HUES48 (cell line): Measurements from ENCODE around the gene FAM222A.

ENCODE experiments used
- H3K27ac ChIP-seq: one replicate; pipeline ENCODE4 v1.7.0; 2013; ENCODE audit warnings: low read depth, low read length, inconsistent platforms
- H3K27me3 ChIP-seq: 2 replicates; pipeline ENCODE4 v1.6.1; 2013; ENCODE audit warnings: mild to moderate bottlenecking, low read length; ENCODE audit not compliant: control insufficient read depth, insufficient read depth
- H3K36me3 ChIP-seq: 2 replicates; pipeline ENCODE4 v1.6.1; 2013; ENCODE audit warnings: low read length; ENCODE audit not compliant: control insufficient read depth, insufficient read depth
- H3K4me1 ChIP-seq: 2 replicates; pipeline ENCODE4 v1.6.1; 2013; ENCODE audit warnings: mild to moderate bottlenecking, low read length; ENCODE audit not compliant: control insufficient read depth, insufficient read depth
- H3K4me3 ChIP-seq: 2 replicates; pipeline ENCODE4 v1.5.1; 2013; ENCODE audit warnings: mild to moderate bottlenecking, low read depth, low read length
- H3K9ac ChIP-seq: 2 replicates; pipeline ENCODE4 v1.6.1; 2013; ENCODE audit warnings: mild to moderate bottlenecking, low read depth, low read length, moderate library complexity
- H3K9me3 ChIP-seq: 2 replicates; pipeline ENCODE4 v1.6.1; 2013; ENCODE audit warnings: low read length; ENCODE audit not compliant: control insufficient read depth, insufficient read depth

Gene FAM222A

GRCh38 chr12:109813810-109814416 lies 100.3 kb downstream of the FAM222A start:
- H3K36me3 ChIP-seq = peaks cover 7% of the 10 kb centered on the region; the same call in 1 of the 2 replicates

GRCh38 chr12:109814600-109815150 lies 101.0 kb downstream of the FAM222A start:
- no peaks in the 10 kb centered on the region for H3K4me1 ChIP-seq
- H3K4me3 ChIP-seq = no peak overlapping the region
- no peaks in the 10 kb centered on the region for H3K27me3 ChIP-seq
- H3K27ac ChIP-seq = no peak overlapping the region
- no peaks in the 10 kb centered on the region for H3K9me3 ChIP-seq
- no peak overlapping the region for H3K9ac ChIP-seq
- peaks cover 7% of the 10 kb centered on the region; the same call in 1 of the 2 replicates for H3K36me3 ChIP-seq

More at GRCh38 chr12:109813810-109814416, 100.3 kb downstream of the FAM222A start:
- no peaks in the 10 kb centered on the region for H3K9me3 ChIP-seq
- no peak overlapping the region for H3K9ac ChIP-seq
- no peaks in the 10 kb centered on the region for H3K4me1 ChIP-seq
- H3K27ac ChIP-seq = no peak overlapping the region
- no peaks in the 10 kb centered on the region for H3K27me3 ChIP-seq
- no peak overlapping the region for H3K4me3 ChIP-seq

DNA sequence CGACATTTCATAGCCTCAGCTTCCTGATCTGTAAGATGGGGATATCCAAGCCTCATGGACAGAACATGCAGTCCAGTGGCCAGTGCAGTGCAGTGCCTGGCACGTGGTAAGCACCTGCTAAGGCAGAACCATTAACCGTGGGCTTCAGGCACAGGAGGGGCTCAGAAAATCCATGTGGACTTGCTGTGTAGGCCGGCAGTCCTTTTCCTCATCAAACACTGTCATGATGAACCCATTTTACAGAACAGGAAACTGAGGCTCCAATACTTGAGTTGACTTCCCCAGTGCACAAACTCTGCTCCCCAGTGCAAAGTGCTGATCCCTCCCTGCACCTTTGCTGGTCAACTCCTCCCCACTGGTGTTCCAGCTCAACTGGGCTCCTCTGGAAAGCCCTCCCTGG lies 101.6 kb downstream of the FAM222A start:
- Histone ChIP-seq H3K36me3 (peaks cover 7% of the 10 kb centered on the region; the same call in 1 of the 2 replicates), H3K4me3 (no peak overlapping the region), H3K4me1 (no peaks in the 10 kb centered on the region), H3K9ac (no peak overlapping the region), H3K27ac (no peak overlapping the region), H3K27me3 (no peaks in the 10 kb centered on the region), H3K9me3 (no peaks in the 10 kb centered on the region)

DNA sequence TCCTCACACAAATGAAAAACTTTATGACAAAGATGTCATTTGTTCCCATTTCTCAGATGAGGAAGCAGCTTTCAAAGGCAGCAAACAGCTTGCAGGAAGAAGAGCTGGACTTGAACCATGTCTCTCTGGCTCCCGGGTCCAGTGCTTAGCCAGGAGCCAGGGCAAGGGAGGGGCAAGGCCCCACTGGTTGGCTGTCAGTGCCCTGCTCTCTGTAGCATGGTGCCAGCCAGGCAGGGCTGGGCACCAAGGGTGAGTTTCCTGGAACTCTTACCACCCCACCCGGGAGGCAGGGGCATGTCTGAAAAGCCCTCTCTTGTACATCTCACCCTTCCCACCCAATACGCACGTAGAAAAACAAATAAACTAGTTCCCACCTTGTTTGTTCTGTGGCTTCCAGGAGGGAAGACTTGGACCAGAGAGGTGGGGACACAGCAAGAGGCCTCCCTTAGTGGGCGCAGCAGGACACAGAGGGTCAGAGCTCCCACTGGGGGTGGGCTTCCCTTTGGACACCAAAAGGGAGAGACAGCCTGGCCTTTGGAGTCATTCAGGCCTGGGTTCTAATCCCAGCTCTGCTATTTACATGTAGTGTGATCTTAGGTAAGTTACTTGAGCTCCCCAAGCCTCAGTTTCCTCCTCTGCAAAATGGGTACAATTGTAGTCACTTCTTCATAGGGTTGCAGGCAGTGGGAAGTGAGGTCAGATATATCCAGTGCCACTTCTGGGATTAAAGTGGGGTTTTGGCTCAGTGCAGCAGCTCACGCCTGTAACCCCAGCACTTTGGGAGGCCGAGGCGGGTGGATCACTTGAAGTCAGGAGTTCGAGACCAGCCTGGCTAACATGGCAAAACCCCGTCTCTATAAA lies 102.4 kb downstream of the FAM222A start:
- H3K9me3 ChIP-seq = no peaks in the 10 kb centered on the region
- H3K4me1 ChIP-seq = no peaks in the 10 kb centered on the region
- no peak overlapping the region for H3K9ac ChIP-seq
- peaks cover 7% of the 10 kb centered on the region; the same call in 1 of the 2 replicates for H3K36me3 ChIP-seq
- H3K27me3 ChIP-seq = no peaks in the 10 kb centered on the region
- no peak overlapping the region for H3K27ac ChIP-seq
- no peak overlapping the region for H3K4me3 ChIP-seq

DNA sequence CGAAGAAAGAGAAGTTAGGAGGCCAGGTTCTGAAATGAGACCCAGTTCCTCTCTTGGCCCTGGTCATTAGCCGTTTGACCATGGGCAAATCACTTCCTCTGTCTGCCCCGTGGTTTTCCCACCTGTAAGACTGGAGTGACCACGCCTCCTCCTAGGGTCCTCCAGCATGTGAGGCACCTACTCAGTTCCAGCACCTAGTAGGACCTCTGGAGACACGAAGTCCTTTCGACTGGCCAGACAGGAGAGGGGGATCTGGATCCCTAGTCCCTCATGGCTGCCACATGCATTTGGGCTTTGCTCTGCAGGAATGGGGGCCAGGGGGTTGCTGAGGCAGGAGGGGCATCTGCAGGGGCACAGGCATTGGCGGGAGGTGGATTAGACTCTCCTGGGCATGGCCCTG lies 103.2 kb downstream of the FAM222A start:
- Histone ChIP-seq H3K4me1 (no peaks in the 10 kb centered on the region), H3K9me3 (no peaks in the 10 kb centered on the region), H3K27me3 (no peaks in the 10 kb centered on the region), H3K9ac (no peak overlapping the region), H3K4me3 (no peak overlapping the region), H3K36me3 (peaks cover 7% of the 10 kb centered on the region; the same call in 1 of the 2 replicates), H3K27ac (no peak overlapping the region)

DNA sequence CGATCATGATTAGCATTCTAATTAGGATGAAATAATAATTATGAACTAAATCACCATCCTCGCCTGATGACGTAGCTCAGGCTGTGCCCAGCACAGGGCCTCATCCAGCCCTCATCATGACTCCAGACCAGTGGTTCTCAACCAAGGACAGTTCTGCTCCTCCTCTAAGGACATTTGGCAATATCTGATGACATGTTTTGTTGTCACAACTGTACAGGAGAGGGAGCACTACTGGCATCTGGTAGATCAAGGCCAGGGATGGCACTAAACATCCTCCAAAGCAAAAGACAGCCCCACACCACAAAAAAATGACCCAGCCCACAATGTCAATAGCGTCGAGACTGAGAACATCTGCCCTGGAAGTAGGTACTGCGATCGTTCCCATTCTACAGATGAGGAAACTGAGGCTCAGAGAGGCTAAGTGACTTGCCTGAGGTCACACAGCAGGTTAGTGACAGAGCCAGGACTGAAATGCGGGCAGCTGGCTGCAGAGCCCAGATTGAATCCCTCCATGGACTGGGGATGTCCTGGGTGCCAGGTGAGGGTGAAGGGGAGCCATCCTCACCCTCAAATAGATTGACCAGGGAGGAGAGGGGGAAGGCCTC lies 104.1 kb downstream of the FAM222A start:
- H3K9me3 ChIP-seq = no peaks in the 10 kb centered on the region
- H3K27me3 ChIP-seq = no peaks in the 10 kb centered on the region
- H3K36me3 ChIP-seq = peaks cover 7% of the 10 kb centered on the region; the same call in 1 of the 2 replicates
- peaks cover 5% of the 10 kb centered on the region; the same call in 1 of the 2 replicates for H3K4me1 ChIP-seq
- H3K4me3 ChIP-seq = no peak overlapping the region
- no peak overlapping the region for H3K27ac ChIP-seq
- no peak overlapping the region for H3K9ac ChIP-seq

DNA sequence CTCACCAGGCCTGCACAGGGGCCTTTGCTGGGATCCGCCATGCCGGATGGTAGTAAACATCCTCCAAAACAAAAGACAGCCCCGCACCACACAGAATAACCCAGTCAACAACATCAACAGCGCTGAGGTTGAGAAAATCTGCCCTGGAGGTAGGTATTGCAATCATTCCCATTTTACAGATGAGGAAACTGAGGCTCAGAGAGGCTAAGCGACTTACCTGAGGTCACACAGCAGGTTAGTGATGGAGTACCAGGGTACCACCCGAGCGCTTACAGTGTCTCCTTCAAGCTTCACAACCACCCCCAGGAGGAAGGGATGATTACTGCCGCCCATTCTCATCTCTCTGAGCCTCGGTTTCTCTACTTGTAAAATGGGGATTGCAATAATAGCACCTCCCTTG lies 104.6 kb downstream of the FAM222A start:
- no peak overlapping the region for H3K4me3 ChIP-seq
- H3K9me3 ChIP-seq = no peaks in the 10 kb centered on the region
- H3K27me3 ChIP-seq = no peaks in the 10 kb centered on the region
- H3K36me3 ChIP-seq = peaks cover 7% of the 10 kb centered on the region; the same call in 1 of the 2 replicates
- no peak overlapping the region for H3K27ac ChIP-seq
- H3K4me1 ChIP-seq = peaks cover 6% of the 10 kb centered on the region; the same call in 1 of the 2 replicates
- H3K9ac ChIP-seq = no peak overlapping the region

GRCh38 chr12:109818905-109819500 lies 105.4 kb downstream of the FAM222A start:
- H3K4me1 ChIP-seq = peaks cover 6% of the 10 kb centered on the region; the same call in 1 of the 2 replicates
- no peak overlapping the region for H3K27ac ChIP-seq
- H3K9me3 ChIP-seq = no peaks in the 10 kb centered on the region
- H3K36me3 ChIP-seq = peaks cover 2% of the 10 kb centered on the region; the same call in 1 of the 2 replicates
- H3K27me3 ChIP-seq = no peaks in the 10 kb centered on the region
- no peak overlapping the region for H3K4me3 ChIP-seq
- no peak overlapping the region for H3K9ac ChIP-seq
